Sigmoid colon (tissue), 4 donors: Measurements from ENCODE around the gene BCAR3.

Source experiments
- POLR2AphosphoS5 ChIP-seq, 4 donors: sonication (generic); formaldehyde crosslinking; IDR thresholded peaks; one replicate each; pipeline ENCODE4 v1.6.1; 2017; ENCODE audit warnings: antibody characterized with exemption in 4 of 4
- TF ChIP-seq, protein P1 (sequence below), 4 experiments: fragments of 450-650 bp in 3 of 4; fragments of 200-600 bp in 1 of 4; IDR thresholded peaks; one replicate each; pipeline ENCODE4 v1.5.1; 2016 to 2019; ENCODE audit warnings: antibody characterized with exemption in 4 of 4, mild to moderate bottlenecking in 3 of 4, moderate library complexity in 2 of 4

DNA sequence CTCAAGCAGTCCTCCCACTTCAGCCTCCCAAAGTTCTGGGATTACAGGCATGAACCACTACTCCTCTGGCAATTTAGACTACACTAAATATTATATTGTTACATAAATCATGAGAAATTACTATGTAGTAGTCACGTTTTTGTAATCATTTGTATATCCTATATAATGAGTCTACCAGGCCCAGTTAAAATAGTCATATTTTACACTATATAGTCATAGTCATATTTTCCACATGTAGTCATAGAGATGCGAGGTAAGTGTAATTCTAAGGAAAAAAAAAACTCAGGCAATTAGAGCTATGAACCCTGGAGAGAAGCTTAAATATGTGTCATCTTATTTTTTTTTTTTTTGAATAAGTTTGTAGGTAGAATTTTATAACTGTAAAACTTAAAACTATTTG, 143.7 kb downstream of the BCAR3 start:
- no peak for TF ChIP-seq POLR2AphosphoS5 (IDR thresholded peaks at IDR 0.05)
- TF ChIP-seq, protein P1, sequence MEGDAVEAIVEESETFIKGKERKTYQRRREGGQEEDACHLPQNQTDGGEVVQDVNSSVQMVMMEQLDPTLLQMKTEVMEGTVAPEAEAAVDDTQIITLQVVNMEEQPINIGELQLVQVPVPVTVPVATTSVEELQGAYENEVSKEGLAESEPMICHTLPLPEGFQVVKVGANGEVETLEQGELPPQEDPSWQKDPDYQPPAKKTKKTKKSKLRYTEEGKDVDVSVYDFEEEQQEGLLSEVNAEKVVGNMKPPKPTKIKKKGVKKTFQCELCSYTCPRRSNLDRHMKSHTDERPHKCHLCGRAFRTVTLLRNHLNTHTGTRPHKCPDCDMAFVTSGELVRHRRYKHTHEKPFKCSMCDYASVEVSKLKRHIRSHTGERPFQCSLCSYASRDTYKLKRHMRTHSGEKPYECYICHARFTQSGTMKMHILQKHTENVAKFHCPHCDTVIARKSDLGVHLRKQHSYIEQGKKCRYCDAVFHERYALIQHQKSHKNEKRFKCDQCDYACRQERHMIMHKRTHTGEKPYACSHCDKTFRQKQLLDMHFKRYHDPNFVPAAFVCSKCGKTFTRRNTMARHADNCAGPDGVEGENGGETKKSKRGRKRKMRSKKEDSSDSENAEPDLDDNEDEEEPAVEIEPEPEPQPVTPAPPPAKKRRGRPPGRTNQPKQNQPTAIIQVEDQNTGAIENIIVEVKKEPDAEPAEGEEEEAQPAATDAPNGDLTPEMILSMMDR (IDR thresholded peaks at IDR 0.05), result no peak
